ENCODE data around the gene ARSD.

GRCh38 chrX:2878563-2878962, 50.6 kb downstream of the ARSD start:
- TF ChIP-seq GATA2 (IDR thresholded peaks at IDR 0.05; ENCODE audit: low read depth, low read length) (no peak), GATA3 (IDR thresholded peaks at IDR 0.05; ENCODE audit: low read depth, low read length) (no peak)

Measured in SH-SY5Y (cell line).